Effector memory CD4-positive, alpha-beta T cell (primary cell): ENCODE measurements around the gene NAGA.

Experiments
- DNase-seq, 3 donors: peaks; one replicate each; pipeline ENCODE4 v3.0.0-alpha.2; 2020
- H3K27ac ChIP-seq: 2 replicates; pipeline ENCODE4 v1.7.0; 2013; ENCODE audit warnings: mild to moderate bottlenecking, low read length, moderate library complexity; ENCODE audit not compliant: insufficient read depth, poor library complexity, severe bottlenecking
- H3K27me3 ChIP-seq: replicated peaks from 2 replicates; pipeline ENCODE4 v1.7.0; 2013; ENCODE audit warnings: mild to moderate bottlenecking, low read length; ENCODE audit not compliant: insufficient read depth, control insufficient read depth, poor library complexity, severe bottlenecking
- H3K36me3 ChIP-seq: 2 replicates; pipeline ENCODE4 v1.7.0; 2013; ENCODE audit warnings: mild to moderate bottlenecking, low read length, moderate library complexity; ENCODE audit not compliant: control insufficient read depth, insufficient read depth
- H3K4me1 ChIP-seq: 2 replicates; pipeline ENCODE4 v1.7.0; 2013; ENCODE audit warnings: low read length, mild to moderate bottlenecking; ENCODE audit not compliant: control insufficient read depth, insufficient read depth, poor library complexity, severe bottlenecking
- H3K4me3 ChIP-seq: 2 replicates; pipeline ENCODE4 v1.7.0; 2013; ENCODE audit warnings: low read length, low read depth, mild to moderate bottlenecking; ENCODE audit not compliant: insufficient read depth, poor library complexity, severe bottlenecking
- H3K9me3 ChIP-seq: 2 replicates; pipeline ENCODE4 v1.7.0; 2013; ENCODE audit warnings: mild to moderate bottlenecking, low read length, moderate library complexity; ENCODE audit not compliant: control insufficient read depth

Gene NAGA

DNA sequence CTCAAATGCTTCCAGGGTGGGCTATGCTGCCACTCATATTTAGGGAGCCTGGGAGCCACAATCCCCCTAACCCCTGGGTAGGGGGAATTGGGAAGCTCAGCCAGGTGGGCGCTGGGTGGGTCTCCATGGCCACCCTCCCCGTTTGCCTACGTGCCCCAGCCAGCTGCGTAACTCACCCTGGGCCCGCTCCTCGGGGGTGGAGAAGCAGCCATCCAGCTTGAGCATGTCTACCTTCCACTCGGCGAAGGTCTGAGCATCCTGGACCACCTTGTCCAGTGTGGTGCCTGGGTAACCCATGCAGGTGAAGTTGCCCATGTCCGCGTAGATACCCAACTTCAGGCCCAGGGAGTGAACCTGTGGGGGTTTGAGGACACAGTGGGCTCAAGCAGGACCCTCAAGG is 3.7 kb downstream of the NAGA start:
- H3K4me3 ChIP-seq = no peak overlapping the region
- H3K4me1 ChIP-seq = peaks cover 13% of the 10 kb centered on the region
- no peaks in the 10 kb centered on the region for H3K27me3 ChIP-seq
- no peak for DNase-seq
- no peaks in the 10 kb centered on the region for H3K9me3 ChIP-seq
- H3K36me3 ChIP-seq = peaks cover 33% of the 10 kb centered on the region
- no peak overlapping the region for H3K27ac ChIP-seq

DNA sequence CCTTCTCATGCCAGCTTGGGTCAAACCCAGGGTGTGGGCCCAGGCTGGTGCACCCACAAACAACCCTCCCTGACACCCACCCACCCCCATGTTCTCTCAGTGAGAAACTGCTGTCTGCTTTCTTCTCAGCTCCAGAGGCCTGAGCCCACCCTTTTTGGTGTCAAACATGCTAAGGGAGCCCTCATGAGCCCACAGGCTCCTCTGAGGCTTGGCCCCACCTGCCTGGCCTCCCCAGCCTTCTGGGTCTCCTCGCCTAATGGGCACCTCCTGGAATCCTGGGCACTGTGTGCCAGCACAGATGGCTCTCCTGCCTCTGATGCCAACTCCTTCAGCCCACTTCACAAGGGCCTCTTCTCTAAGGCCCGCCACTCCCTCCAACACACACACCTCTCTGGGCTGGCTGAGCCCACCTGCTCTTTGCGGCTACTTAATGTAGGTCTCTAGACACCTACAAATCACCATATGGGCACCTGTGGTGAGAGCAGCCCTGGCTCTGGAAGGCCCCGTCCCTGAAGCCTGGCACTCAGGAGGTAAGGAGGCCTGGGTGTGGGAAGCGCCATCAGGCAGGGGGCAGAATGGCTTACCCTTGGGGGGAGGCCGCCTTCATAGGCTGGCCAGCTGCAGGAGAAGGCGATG is 4.4 kb downstream of the NAGA start:
- Histone ChIP-seq H3K27ac (no peak overlapping the region), H3K4me1 (peaks cover 9% of the 10 kb centered on the region), H3K9me3 (no peaks in the 10 kb centered on the region), H3K4me3 (no peak overlapping the region), H3K36me3 (peaks cover 34% of the 10 kb centered on the region), H3K27me3 (no peaks in the 10 kb centered on the region)
- DNase-seq = no peak

DNA sequence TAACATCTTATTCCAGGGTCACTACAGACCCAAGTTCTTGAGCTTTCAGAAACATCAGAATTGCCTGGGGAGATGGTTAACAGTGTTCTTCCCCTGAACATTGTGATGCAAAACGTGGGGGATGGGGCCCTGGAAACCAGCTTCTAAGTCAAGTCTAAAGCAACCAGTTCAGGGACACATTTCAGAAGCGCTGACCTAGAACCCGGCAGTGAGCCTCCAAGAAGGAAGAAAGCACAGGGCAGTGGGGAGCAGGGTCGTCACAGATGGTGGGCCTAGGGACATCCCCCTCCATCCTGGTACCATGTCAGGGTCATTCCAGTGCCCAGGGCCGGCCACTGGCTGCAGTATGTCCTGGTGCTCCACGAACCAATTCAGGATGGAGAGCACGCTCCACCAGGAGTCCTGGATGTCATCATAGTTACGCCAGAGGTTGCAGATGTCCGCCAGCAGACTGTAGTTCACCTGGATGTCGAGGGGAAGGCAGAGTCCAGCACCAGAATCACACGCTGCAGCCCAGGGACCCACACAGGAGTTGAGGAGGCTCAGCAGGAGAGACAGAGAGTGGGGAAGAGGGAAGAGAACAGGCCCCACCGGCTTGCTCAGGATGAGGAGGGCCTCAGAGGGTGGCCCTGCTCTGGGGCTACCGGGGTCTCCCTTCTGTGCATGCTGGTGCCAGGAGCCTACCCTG is 5.0 kb downstream of the NAGA start:
- Histone ChIP-seq H3K27me3 (no peaks in the 10 kb centered on the region), H3K36me3 (peaks cover 40% of the 10 kb centered on the region), H3K4me3 (no peak overlapping the region), H3K27ac (no peak overlapping the region), H3K9me3 (no peaks in the 10 kb centered on the region), H3K4me1 (peaks cover 6% of the 10 kb centered on the region)
- no peak for DNase-seq

DNA sequence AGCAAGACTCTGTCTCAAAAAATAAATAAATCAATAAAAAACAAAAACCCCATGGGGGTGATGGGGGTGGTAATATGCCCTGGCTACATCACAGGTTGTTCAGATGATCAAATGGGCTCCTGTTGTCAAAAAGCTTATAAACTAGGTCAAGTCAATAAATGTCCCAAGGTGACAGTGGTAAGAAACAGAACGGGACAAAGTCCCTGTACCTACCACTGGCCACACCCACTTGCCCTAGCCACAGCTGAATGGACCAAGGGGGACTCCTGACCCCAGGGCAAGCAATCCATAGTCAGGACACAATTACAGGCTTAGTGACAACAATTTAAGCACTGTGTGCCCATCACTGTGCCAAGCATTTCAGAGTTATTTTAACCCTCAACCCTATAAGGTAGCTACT is 6.0 kb downstream of the NAGA start:
- no peaks in the 10 kb centered on the region for H3K27me3 ChIP-seq
- peaks cover 50% of the 10 kb centered on the region for H3K36me3 ChIP-seq
- peaks cover under 1% of the 10 kb centered on the region for H3K4me1 ChIP-seq
- DNase-seq = no peak
- H3K4me3 ChIP-seq = no peak overlapping the region
- H3K27ac ChIP-seq = no peak overlapping the region
- no peaks in the 10 kb centered on the region for H3K9me3 ChIP-seq

DNA sequence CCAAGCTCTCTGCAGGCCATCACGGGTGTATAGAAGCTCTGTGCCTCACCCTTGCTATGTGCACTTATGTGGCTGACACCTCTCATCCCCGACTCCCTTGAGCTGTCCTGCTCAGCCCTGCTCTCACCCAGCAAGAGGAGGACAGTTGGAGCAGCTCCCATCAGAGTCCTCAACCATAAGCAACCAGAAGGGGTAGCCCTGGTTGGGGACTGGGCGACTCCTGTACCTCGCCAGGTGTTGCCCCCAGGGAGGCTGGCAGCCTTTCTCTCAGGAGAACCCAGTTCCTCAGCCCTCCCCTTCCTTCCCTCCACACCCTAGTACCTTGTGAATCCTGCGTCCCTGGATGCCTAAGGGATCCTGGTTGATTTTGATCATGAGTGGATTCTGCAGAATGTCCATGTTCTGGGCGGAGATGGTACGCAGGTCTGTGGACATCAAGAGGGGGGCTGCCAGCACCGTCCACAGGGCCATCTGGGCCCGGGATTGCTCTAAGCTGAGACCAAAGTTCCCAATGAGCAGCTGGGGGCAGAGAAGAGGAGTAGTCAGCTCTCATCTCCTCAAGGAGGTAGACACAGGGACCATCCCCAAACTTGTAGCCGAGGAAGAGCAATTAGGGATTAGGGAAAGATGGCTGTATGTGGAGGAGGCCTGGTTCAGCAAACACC is 8.0 kb downstream of the NAGA start:
- Histone ChIP-seq H3K27me3 (no peaks in the 10 kb centered on the region), H3K27ac (no peak overlapping the region), H3K36me3 (peaks cover 60% of the 10 kb centered on the region), H3K4me3 (no peak overlapping the region), H3K4me1 (no peaks in the 10 kb centered on the region), H3K9me3 (no peaks in the 10 kb centered on the region)
- no peak for DNase-seq

DNA sequence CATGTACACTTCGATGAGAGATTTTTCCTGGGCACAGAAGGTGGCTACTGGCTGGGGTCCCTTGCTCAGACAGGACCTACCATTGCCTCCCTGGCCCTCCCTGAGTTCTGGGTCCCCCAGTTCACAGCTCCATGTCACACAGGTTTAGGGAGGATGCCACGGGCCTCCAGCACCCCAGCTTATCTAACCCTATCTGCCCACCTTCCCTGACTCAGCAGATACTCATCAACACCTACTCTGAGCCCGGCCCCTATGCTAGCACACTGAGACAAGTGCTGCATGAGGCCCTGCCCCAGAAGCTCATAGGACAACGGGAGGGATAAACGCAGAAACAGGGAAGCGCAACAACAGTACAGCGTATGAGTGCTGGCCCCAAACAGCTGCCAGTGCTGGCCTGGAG is 9.6 kb downstream of the NAGA start:
- H3K27me3 ChIP-seq = no peaks in the 10 kb centered on the region
- peaks cover 47% of the 10 kb centered on the region for H3K36me3 ChIP-seq
- no peaks in the 10 kb centered on the region for H3K4me1 ChIP-seq
- H3K4me3 ChIP-seq = no peak overlapping the region
- peaks cover 9% of the 10 kb centered on the region for H3K9me3 ChIP-seq
- no peak for DNase-seq
- H3K27ac ChIP-seq = no peak overlapping the region

DNA sequence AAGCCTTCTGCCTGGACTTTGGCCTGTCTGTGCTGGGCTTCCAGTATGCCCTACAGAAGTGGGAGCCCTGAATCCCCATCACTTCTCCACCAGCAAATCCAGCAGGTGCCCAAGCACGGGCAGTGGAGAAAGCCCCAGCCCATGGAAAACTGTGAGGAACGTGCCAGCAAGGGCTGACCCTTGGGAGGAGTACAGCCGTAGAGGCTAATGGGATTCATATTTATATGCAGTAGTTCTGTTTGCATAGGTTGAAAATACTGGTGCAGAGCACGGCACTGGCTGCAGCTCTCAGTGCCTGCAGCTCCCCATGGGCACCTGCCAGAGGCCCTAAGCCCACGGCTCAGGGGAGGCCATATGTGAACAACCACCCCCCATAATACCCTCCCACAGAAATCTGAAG is 10.1 kb downstream of the NAGA start:
- Histone ChIP-seq H3K27ac (no peak overlapping the region), H3K9me3 (peaks cover 9% of the 10 kb centered on the region), H3K27me3 (no peaks in the 10 kb centered on the region), H3K4me3 (no peak overlapping the region), H3K4me1 (no peaks in the 10 kb centered on the region), H3K36me3 (peaks cover 41% of the 10 kb centered on the region)
- no peak for DNase-seq

DNA sequence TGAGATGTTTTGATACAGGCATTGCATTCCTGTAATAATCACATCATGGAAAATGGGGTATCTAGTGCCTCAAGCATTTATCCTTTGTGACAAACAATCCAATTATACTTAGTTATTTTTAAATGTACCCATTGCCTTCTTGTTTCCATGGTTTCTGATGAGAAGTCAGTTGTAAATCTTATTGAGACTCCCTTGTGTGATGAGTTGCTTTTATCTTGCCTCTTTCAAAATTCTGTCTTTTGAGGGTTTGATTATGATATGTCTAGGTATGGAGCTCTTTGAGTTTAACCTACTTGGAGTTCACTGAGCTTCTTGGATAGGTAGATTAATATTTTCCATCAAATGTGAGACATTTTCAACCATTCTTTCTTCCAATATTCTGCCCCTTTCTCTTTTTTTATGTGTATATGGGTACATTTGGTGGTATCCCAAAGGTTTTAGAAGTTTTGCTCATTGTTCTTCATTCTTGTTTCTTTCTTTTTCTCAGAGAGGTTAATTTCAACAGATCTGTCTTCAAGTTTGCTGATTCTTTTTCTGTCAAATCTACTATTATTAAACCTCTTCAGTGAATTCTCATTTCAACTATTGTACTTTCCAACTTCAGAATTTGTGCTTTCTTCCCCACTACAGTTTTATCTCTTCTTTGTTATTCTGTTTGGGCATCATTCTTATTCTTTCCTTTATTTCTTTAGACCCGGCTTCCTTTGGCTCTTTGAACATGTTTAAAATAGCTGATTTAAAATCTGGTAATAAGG is 13.7 kb downstream of the NAGA start:
- Histone ChIP-seq H3K27ac (no peak overlapping the region), H3K4me3 (no peak overlapping the region), H3K4me1 (no peaks in the 10 kb centered on the region), H3K27me3 (no peaks in the 10 kb centered on the region), H3K36me3 (peaks cover 28% of the 10 kb centered on the region), H3K9me3 (peaks cover 9% of the 10 kb centered on the region)
- DNase-seq = no peak

DNA sequence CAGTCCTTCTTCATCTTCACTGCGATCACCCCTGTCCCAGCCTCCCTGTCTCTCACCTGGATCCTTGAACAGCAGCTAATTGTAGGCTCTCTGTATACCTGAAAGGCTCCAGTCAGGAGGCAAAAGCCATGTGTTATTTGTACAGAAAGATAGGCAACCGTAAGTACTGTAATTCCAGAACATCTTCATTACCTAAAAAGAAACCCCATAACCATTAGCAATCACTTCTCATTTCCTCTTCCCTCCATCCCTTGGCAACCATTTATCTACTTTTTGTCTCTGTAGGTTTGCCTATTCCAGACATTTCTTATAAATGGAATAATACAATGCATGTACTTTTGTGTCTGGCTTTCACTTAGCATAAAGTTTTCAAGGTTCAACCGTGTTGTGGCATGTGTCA is 17.8 kb downstream of the NAGA start:
- Histone ChIP-seq H3K27ac (no peak overlapping the region), H3K36me3 (no peaks in the 10 kb centered on the region), H3K27me3 (no peaks in the 10 kb centered on the region), H3K9me3 (peaks cover 9% of the 10 kb centered on the region), H3K4me1 (no peaks in the 10 kb centered on the region), H3K4me3 (no peak overlapping the region)
- no peak for DNase-seq
